Neutrophil (primary cell): ENCODE results near the gene ISG20L2.

Source experiments
- H3K27ac ChIP-seq: fragments of 200-600 bp; sonication (generic); 2 replicates; pipeline ENCODE4 v1.5.1; 2016; ENCODE audit warnings: mild to moderate bottlenecking, moderate library complexity
- H3K27me3 ChIP-seq: fragments of 200-600 bp; sonication (generic); 2 replicates; pipeline ENCODE4 v1.6.0; 2016; ENCODE audit warnings: mild to moderate bottlenecking
- H3K36me3 ChIP-seq: fragments of 200-600 bp; sonication (generic); 2 replicates; pipeline ENCODE4 v1.5.1; 2017
- H3K4me1 ChIP-seq, 2 experiments: fragments of 200-600 bp in 1 of 2; sonication (generic) in 1 of 2; 1 replicate in 1 of 2; 2 replicates in 1 of 2; pipeline versions ENCODE4 v1.5.1 to v1.6.1; 2013 to 2016; ENCODE audit warnings: low read depth in 1 of 2, low read length in 1 of 2, mild to moderate bottlenecking in 1 of 2, moderate library complexity in 1 of 2; ENCODE audit not compliant: control insufficient read depth in 1 of 2, insufficient read depth in 1 of 2
- H3K4me3 ChIP-seq, 2 experiments: fragments of 200-600 bp in 1 of 2; sonication (generic) in 1 of 2; 1 replicate in 1 of 2; 2 replicates in 1 of 2; pipeline ENCODE4 v1.5.1; 2013 to 2016; ENCODE audit warnings: low read depth in 1 of 2, low read length in 1 of 2, mild to moderate bottlenecking in 1 of 2, moderate library complexity in 1 of 2
- H3K9me3 ChIP-seq: fragments of 200-600 bp; sonication (generic); 2 replicates; pipeline ENCODE4 v1.5.1; 2016
- TF ChIP-seq, protein P1 (sequence below): fragments of 200-600 bp; sonication (generic); IDR thresholded peaks from 2 replicates; pipeline ENCODE4 v1.5.1; 2016; ENCODE audit warnings: antibody characterized with exemption

ISG20L2 gene

DNA sequence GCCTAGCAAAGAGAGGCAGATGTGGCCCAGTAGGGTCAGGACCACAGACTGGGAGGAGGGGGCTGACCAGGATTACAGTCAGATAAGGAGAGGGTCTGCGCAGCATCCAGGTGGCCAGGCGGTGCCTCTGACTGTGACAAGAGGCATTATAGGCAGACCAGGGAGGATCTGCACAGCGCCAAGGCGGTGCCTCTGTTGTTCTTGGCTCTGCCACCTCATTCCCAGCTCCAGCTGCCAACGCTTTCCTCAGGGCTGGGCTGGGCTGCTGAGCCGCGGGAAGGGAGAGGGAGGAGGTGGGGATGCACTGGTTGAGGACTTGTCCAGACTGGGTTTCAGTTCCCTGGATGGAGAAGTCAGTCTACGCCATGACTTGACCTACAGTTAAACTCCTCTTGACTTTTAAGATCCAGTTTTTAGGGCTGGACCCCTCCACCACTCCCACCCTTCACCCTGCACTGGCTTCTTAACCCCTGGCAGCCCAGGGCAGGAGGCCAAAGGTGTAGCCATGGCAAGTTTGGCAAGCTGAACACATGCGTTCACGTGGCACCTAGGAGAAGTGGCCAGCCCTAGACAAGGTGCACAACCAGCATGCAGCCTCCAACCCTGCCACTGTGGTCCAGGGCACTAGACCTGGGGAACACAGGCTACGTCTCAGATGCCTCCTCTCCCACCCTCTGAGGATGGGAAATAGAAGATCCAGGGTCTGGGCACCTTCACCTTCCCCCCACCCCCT, 18.6 kb downstream of the ISG20L2 start:
- Histone ChIP-seq H3K36me3 (peaks cover 9% of the 10 kb centered on the region), H3K27ac (no peak overlapping the region), H3K9me3 (no peaks in the 10 kb centered on the region), H3K27me3 (peaks cover 51% of the 10 kb centered on the region), H3K4me1 (peaks cover 0 to 11% of the 10 kb centered on the region in 2 experiments), H3K4me3 (no peak overlapping the region)
- TF ChIP-seq, protein P1, sequence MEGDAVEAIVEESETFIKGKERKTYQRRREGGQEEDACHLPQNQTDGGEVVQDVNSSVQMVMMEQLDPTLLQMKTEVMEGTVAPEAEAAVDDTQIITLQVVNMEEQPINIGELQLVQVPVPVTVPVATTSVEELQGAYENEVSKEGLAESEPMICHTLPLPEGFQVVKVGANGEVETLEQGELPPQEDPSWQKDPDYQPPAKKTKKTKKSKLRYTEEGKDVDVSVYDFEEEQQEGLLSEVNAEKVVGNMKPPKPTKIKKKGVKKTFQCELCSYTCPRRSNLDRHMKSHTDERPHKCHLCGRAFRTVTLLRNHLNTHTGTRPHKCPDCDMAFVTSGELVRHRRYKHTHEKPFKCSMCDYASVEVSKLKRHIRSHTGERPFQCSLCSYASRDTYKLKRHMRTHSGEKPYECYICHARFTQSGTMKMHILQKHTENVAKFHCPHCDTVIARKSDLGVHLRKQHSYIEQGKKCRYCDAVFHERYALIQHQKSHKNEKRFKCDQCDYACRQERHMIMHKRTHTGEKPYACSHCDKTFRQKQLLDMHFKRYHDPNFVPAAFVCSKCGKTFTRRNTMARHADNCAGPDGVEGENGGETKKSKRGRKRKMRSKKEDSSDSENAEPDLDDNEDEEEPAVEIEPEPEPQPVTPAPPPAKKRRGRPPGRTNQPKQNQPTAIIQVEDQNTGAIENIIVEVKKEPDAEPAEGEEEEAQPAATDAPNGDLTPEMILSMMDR = no peak

DNA sequence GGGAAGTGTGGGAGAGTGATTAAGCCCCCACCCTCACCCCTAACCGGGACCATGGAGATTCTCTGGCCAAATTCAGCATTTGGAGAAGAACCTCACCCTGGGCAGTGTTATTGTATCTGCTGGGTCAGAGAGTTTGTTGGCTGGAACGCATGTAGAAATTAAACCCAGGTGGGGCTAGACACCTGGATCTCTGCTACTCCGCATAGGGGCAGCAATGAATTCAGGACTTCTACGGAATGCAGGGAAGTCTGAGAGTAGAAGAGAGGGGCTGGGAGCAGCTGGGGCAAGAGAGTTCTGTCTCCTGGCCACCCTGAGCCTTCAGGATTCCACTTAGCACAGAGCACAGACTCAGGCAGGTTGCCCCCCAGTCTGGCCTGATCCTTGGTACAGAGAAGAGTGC, 19.5 kb downstream of the ISG20L2 start:
- H3K27me3 ChIP-seq = peaks cover 60% of the 10 kb centered on the region
- H3K9me3 ChIP-seq = no peaks in the 10 kb centered on the region
- peaks cover 0 to 11% of the 10 kb centered on the region in 2 experiments for H3K4me1 ChIP-seq
- H3K27ac ChIP-seq = no peak overlapping the region
- H3K36me3 ChIP-seq = peaks cover 9% of the 10 kb centered on the region
- no peak overlapping the region for H3K4me3 ChIP-seq
- TF ChIP-seq, protein P1 = no peak

DNA sequence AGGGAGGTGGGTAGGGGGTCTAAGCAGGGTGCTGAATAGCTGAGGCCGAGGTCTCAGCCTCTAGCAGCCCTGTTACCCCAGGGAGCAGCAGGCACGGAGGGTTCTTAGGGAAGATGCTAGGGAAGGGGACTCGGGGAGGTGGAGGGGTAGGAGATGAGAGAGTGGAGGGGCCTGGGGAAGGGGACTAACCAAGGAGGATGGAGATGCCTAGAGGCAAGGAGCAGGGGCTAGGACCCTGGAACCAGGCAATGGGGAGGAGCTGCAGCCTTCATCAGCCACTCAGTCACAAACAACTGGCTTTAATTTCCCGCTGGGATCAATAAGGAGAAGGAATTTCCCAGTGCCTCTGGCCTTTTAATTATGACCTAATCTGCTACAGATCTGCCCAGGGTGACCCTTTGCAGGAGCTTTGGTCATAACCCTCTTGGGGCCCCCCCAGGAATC, 20.3 kb downstream of the ISG20L2 start:
- Histone ChIP-seq H3K27me3 (peaks cover 68% of the 10 kb centered on the region), H3K27ac (no peak overlapping the region), H3K4me1 (peaks cover 0 to 11% of the 10 kb centered on the region in 2 experiments), H3K9me3 (no peaks in the 10 kb centered on the region), H3K36me3 (peaks cover 9% of the 10 kb centered on the region), H3K4me3 (no peak overlapping the region)
- TF ChIP-seq, protein P1 = no peak

DNA sequence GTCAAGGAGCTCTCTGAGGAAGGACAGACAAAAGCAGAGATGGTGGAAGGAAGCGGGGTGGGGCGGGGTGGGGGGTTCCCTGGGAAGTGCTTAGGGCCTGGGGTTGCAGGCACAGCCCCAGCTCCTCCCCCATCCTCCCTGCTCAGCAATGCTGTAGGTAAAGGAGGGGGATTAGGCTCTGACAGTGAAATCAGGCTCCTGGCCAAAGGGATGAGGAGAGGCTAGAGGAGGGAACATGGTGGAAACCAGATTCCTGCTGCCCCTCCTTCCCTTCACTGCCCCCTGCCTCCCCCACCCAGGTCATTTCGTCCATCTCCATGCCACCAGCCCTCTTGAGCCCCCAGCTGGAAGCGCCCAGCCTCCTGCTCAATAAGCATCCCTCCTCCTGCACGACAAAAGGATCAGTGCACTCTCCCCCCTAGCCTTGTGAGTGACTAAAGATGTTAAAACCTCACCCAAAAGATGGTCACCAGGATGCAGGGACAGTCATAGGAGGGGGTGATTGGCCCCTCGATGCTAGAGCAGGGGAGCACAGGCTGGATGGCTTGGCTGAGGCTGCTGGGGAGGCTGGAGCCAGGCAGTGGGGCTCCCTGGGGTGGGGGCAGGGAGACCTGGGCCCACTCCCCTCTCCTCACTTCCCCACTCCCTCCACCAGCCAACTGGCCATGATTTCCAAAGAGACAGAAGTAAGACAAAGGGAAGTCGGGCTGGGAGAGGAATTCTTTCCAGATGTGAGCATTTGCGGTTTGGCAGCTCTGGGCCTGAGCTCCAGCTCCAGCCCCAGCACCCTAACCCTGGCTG, 20.9 kb downstream of the ISG20L2 start:
- Histone ChIP-seq H3K4me1 (peaks cover 0 to 11% of the 10 kb centered on the region in 2 experiments), H3K9me3 (no peaks in the 10 kb centered on the region), H3K4me3 (no peak overlapping the region), H3K36me3 (peaks cover 7% of the 10 kb centered on the region), H3K27me3 (peaks cover 74% of the 10 kb centered on the region), H3K27ac (no peak overlapping the region)
- TF ChIP-seq, protein P1 = no peak

DNA sequence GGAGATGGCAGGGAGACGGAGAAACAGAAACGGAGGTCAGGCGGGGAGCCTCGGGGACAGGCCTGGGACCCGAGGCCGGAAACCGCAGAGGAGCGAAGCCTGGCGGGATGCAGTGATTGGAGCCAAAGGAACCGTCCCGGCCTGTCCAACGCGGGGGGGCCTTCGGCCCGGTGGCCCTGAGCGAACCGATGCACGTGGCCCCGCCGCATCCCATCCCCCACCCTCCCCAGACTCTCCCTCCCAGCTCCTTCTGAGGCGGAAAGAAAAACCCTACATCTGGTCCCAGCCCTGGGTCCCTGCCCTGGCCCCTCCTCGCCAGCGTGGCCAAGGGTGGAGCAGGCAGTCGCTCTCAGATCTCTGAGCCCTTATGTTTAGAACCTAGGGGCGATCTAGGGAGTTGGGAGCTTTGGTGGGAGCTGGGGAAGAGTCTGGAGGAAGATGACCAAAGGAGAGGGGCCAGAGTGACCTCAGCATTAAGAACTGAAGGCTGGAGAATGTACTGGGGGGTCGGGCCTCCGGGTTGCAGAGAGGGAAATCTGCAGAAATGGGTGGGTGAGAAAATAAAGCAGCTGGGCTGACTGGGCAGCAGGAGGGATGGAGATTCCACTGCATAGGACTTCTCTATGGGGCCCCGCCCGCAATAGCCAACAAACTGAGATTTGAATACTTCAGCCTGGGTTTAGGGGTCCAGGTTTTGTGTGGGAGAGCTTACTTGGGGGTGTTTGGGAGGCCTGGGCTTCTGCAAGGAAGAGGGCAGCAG, 21.7 kb downstream of the ISG20L2 start:
- H3K4me3 ChIP-seq = no peak overlapping the region
- TF ChIP-seq, protein P1 = no peak
- no peak overlapping the region for H3K27ac ChIP-seq
- peaks cover 0 to 11% of the 10 kb centered on the region in 2 experiments for H3K4me1 ChIP-seq
- H3K36me3 ChIP-seq = no peaks in the 10 kb centered on the region
- H3K27me3 ChIP-seq = peaks cover 82% of the 10 kb centered on the region
- H3K9me3 ChIP-seq = no peaks in the 10 kb centered on the region
